SKM-1 (cell line): ENCODE data around the gene GBA3.

Source experiments
- DNase-seq: peaks from one replicate; lab custom pipeline; 2025; ENCODE audit not compliant: unreplicated experiment; lab: John Stamatoyannopoulos, UW

GBA3 gene

DNA sequence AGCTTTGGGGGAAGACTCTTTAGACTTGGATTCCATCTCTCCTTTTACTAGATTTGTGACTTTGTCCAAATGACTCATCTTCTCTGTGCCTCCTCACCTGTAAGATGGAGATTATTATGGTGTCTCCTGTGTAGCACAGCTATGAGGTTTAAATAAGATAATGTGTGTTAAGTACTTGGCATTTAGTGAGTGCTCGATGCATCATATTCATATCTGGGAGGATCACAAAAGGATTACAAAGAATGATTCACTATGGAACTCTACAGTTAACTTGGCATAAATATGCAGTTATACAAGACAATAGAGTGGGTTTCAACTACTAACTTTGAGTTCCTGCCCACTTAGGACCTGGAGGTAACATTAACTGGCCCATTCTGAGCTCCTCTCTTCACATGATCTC is 2.3 kb downstream of the GBA3 start:
- DNase-seq, result no peak

DNA sequence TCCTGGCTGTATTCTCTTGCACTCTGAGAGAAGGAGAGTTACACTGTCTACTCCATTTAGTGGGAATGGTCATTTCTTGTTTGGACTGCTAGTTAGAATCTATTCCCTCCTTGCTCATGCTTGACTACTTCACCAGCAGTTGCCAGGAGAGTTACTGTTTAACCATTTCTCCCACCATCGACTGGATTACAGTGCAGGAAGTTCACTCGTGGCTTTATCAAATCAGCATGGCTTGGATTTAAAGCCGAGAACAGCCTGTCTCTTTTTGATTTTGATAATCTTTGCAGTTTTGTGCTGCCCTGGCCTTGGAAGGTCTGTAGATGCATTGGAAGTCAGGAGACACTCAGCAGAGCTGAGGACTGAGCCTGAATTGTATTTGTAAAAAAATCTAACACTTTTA is 3.2 kb downstream of the GBA3 start:
- DNase-seq, result no peak

DNA sequence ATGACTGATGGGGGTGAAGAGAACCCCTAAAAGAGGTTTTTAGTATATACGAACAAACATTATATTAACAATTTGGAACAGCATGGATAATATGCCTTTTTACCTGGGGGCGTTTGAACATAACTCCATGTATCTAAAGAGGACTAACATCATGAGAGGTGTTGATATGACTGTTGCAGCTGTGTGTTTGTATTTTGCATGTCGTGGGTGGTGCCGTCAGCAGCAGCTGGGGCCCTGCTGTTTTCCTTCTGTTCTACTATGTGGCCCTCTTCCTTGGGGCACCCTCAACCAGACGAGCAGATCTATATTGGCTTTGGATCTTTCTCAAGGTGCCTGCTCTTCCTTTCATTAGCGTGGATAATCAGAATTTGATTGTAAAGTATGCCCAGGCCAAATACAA is 11.2 kb downstream of the GBA3 start:
- no peak for DNase-seq

DNA sequence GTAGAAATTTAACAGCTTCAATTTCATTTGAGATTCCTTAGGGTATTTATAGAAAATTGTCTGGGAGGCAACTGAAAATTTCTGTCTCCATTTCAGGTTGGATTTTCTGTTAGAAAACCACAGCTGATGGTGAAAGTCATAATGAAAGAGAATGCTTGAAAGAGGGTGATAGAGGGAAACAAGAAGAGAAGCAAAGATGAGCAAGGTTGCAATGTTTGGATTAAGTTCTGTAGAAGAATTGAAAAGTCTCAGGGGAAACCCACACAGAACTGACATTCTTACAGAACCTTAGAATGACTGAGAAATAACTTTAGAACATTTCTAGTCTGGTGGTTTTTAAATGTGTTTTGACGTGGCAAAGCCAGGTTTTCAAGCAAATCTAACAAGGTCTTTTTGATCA is 14.7 kb downstream of the GBA3 start:
- no peak for DNase-seq

DNA sequence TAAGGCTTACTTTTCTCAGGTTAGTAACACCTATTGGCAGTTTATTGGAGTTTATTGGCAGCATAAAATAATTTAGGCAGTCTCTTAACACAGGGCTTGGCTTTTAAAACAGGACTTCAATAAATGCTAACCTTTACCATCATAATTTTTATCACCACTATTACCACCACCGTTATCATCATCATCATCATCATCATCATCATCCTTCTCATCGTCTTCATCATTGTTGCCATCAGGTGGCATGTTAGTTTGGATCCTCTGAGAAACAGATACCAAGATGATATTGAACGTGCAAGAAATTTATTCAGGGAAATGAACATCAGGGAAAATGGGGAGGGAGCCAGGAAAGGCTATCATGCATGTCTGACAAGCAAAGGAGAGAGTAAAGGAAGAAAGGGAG is 16.2 kb downstream of the GBA3 start:
- DNase-seq, result no peak

DNA sequence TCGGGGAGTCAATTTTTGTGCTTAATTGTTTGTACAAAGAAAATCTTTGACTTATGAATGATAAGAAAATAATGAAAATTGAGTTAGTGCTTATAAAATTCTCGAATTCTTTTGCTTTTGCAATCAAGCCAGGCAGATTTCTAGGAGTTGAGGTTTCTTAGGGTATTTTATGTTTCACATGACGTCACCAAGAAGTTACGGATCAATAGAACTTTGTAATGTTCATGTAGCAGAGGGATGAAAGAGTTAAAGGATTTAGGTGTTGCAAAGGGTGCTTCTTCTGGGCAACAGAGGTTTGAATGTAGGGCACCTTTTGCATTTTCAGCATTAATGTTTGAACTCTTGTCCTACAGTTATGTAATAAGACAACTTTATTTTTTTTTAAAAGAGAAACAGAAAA is 19.4 kb downstream of the GBA3 start:
- no peak for DNase-seq

DNA sequence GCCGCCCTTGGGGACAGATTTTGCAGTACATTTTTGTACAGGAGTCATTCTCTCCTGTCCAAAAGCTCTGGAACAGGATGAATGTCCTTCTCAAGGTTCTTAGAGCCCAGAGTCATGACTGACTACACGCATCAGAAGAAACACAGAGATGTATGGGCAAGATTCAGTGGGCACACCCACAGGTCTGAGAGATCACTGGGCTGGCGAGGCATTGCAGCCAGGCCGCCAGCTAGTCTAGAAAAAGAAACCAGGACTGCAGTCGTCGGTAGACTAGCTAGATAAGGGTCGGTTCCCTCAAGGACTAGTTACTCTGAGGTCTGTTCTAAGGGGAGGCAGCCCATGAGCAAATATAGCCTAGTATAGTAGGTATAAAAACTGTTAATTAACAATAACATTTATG is 19.8 kb downstream of the GBA3 start:
- no peak for DNase-seq

DNA sequence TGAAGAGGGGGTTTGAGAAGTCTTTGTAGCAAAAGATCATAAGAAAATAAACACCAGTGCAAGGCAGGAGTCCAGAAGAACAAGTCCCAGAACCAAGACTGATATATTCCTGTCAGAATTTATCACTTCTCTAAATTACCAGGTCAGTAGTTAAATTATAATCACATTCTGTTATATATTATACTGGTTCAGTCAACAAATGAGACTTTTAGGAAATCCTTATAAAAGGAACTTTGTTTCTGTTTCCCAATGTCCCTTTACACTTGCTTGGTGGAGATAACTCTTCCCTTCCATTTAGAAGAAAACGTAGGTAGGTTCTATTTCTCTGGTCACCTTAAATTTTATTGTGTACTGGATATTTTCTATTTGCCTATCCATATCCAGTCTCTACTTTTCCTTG is 21.1 kb downstream of the GBA3 start:
- DNase-seq, result no peak

DNA sequence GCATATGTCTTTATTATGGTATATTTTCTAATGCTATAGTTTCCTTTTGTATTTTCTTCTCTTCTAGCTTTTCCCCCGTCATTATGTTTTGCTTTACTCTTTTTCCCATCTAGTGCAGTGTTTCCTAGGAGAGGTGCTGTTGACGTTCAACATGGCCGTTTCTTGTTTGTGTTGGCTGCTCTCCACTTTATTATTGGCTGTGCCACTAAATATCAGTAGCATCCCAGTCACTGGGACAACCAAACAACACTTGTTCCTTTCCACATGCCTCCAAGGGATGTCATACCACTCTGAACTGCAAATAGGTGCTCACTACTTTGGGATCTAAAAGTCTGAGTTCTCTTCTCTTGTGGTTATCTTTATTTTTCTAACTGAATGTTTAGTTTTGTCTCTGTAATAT is 26.5 kb downstream of the GBA3 start:
- no peak for DNase-seq

DNA sequence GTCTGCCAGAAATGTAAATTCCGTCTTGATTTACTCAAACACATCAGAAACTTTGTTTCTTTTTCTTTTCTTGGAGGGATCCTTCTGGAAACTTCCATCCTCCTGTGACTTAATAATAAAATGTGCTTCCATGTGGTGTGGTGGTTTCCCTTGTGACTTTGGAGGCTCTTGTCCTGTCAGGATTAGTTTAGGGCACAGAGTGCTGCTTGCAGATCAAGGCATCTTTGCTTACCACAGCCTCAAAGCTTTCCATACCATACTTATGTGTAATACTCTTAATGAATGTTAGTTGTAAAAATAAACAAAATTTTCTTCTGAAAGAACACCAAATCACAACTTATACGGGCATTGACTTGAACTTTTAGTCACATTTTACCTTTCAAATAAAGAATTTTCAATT is 27.4 kb downstream of the GBA3 start:
- DNase-seq, result no peak

DNA sequence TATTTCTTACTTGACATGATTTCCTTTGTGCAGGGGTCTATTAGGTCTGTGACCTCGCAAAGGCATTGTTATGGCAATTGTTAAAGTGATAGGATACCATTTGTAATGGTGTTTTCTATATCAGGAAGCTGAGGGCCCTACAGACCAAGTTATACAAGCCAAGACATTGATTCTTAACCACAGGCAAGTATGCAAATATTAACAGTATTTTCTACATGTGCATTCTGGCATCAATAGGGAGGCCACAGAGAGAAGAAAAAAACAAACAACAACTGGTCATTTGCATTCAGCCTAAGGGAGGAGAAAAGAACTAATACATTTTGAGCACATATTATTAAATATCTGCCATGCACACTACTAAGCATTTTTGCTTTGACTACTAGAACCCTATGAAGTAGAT is 28.5 kb downstream of the GBA3 start:
- no peak for DNase-seq

DNA sequence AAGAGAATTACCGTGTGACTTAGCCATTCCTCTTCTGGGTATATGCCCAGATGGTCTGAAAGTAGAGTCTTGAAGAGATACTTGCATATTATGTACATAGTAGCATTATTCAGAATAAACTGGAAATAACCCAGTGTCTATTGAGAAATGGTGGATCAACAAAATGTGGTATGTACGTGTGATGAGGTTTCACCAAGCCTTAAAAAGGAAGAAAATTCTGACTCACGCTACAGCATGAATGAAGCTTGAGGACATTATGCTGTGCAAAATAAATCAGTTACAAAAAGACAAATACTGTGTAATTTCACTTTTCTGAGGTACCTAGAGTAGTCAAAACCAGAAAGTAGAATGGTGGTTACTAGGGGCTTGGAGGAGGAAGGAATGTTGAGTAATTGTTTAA is 37.3 kb downstream of the GBA3 start:
- DNase-seq, result no peak

DNA sequence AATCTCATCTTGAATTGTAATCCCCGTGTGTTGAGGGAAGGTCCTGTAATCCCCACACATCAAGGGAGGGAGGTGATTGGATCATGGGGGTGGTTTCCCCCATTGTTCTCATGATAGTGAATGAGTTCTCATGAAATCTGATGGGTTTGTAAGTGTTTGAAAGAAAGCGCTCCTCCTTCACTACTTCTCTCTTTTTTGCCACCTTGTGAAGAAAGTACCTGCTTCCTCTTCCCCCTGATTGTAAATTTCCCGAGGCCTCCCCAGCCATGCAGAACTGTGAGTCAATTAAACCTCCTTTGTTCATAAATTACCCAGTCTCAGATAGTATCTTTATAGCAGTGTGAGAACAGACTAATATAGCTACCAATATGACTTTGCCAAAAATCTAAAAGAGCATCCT is 41.1 kb downstream of the GBA3 start:
- DNase-seq, result no peak

DNA sequence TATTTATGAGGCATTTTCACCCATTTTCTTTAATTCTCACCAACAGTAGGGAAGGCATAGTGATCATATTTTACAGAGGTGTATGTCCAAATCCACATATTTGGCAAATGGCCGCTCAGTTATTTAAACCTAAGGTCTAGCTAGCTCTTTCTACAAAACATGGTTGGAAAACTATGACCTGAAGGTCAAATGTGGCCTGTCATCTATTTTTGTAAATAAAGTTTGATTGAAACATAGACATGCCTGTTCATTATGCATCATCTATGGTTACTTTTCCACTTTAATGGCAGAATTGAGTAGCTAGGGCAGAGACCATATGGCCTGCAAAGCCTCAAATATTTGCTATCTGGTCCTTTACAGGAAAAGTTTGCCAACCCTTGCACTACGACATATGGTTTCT is 44.2 kb downstream of the GBA3 start:
- no peak for DNase-seq

DNA sequence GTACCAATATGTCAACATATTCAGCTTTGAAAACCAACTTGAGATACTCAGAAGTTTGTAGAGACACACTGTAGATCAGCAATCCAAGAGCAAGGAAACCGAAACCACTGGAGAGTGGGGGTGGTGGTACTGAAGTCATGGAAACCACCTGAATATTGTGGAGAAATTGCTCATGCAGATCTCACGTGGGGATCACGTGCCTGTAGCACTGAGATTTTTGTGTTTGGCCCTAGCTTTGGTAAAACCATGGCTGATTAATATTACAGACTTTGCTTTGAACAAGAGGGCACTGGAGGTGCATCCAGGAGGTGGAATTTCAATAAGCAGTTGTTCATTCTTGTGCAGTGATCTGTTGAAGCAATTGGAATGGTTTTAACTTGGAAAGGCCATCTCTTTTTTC is 47.2 kb downstream of the GBA3 start:
- no peak for DNase-seq

DNA sequence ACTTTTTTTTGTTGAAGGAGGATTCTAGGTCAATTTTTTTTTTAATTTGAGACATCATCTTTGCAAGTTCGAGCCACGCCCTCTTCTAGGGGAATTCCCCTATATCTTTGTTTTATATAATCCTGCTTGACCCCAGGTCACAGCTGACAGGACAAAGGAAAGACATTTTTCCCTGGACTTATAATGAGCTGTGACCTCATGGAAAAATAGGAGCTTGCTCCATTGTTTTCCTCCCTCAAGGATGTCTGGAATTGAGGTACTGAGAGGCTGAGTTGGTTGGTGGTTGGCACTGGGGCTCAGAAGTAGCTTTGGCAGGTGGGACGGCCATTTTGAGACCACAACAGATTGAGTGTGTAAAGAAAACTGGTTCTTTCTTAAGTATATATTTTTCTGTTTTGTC is 49.0 kb downstream of the GBA3 start:
- no peak for DNase-seq

DNA sequence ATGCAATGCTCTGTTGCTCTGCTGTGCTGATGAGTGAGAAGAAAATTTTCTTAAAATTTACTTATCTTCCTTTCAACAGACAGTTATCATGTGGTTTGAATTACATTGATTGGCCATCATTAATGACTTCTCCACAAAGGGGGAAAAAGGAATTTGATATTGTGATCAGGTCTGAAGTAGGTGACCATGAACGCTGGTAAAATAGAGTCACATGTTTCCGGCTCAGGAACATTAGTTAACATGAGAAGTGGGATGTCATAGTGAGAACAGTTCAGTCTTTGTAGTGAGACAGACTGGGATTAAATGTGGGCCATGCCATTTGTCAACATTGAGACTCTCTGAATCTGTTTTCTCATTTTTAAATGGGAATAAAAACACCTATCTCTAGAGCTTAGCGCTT is 50.6 kb downstream of the GBA3 start:
- no peak for DNase-seq

DNA sequence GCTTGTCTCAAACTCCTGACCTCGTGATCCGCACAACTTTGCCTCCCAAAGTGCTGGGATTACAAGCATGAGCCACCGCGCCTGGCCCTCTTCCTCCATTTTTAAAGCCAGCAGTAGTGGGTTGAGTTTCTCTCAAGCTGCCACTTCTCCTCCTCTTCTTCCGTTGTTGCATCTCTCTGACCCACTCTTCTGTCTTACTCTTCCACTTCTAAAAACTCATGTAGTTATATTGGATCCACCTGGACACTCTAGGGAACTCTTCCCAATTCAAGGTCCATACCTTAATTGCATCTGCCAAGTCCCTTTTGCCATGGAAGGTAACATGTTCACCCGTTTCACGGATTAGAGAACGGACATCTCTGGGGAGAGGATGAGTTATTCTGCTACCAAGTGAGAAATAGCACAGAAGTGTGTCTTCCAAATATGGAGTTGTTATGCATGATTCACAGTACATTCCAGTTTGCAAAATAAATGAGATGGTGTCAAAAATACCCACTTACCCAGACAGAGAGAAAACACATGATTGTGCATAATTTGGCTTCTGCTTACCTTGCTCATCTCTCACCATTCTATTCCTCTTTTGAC is 51.8 kb downstream of the GBA3 start:
- no peak for DNase-seq

DNA sequence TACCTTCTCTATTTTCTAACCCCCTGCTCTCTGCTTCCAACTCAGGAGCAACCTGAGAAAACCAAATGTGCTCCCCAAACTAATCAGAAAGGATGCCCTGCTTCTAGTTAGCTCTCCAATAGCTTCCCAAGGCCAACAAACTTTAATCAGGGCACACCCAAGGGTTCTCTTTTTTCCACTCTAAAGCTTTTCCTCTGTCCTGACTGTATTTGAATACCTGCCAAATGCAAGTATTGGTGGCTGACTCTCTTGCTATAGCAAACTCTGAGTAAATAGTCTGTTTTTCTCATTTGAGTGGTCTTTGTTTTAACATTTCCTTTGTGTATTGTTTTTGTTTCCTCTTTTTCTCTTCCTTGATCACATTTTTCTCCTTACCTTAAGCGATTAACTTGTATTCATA is 52.5 kb downstream of the GBA3 start:
- no peak for DNase-seq

DNA sequence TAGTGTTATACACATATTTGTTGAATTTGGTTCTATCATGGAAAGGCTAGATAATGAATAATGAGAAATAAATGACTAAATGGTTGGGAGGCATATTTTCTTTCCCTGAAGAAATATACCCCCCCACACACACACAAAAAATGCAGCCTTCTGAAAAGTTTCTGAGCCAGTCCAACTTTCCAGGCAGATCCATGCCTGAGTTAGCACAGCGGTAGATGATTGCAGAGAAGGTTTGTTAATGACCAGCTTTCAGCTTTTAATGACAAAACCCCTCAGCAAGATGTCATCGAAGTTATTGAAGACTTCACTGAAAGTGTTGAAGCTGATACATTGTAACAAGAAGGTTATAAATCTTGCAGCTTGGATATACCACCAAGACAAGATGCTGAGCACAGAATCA is 61.4 kb downstream of the GBA3 start:
- DNase-seq, result no peak

DNA sequence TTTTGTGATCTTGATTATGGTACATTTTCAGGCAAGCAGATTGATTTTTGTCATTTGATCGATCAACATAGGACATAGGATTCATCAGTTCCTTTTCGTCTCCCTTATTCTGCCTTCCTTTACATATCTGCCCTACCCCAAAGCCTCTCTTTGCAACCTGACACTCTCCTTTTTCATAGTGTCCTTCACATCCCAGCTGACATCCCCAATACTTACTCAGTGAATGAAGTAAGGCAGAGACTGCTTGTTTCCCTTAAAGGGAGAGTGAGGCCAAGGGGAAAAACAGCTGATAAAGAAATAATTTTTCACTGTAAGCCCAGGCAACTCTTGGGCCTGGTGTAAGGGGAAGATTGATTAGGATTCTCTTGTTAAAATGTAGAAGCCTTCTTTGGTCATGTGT is 69.8 kb downstream of the GBA3 start:
- no peak for DNase-seq

DNA sequence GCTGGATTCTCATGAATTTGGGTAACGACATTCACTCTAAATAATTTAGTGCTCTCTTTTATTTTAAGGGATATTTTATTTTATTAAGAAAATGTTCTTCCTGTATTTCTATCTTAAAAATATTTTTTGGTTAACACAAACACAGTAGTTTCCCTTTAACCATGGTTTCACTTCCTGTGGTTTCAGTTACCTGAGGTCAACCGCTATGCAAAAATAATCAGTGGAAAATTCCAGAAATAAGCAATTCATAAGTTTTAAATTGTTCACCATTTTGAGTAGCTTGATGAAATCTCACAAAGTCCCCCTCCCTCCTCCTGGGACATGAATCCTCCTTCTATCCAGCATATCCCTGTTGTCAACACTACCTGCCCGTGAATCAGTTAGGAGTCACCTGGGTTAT is 71.4 kb downstream of the GBA3 start:
- DNase-seq, result no peak

DNA sequence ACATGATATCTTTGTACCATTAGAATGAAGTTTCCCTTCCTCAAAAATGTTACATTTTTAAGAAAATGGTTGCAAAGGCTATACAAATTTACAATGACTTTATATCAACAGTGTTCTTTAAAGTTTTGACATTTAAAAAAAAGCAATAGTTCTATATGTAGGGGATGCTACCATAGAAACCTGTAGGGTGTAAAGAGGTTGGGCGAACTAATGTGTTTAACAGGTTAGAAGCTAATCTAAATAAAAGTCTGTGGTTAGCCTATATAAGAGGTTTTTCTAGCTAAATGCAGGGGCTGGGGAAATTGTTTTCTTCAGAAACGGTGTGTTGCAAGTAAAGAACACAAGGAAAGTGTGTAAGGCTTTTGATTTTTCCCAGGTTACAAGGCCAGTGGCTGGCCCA is 73.3 kb downstream of the GBA3 start:
- DNase-seq, result no peak

DNA sequence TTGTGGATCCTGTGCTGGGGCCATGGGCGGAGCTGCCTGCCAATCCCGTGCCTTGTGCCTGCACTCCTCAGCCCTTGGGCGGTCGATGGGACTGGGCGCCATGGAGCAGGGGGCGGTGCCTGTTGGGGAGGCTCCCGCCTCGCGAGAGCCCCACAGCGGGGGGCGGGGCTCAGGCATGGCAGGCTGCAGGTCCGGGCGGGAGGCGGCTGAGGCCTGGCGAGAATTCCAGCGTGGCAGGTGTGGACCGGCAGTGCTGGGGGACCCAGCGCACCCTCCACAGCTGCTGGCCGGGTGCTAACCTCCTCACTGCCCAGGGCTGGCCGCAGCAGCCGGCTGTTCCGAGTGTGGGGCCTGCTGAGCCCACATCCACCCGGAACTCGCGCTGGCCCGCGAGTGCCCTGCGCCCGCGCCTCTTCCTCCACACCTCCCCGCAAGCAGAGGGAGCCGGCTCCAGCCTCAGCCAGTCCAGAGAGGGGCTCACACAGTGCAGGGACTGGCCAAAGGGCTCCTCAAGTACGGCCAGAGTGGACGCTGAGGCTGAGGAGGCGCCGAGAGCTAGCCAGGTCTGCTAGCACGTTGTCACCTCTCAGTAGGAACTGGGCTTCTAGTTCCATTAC is 85.9 kb downstream of the GBA3 start:
- no peak for DNase-seq
